Adrenal gland (tissue), 5 donors: Measurements from ENCODE around the gene SLC39A5.

ENCODE experiments used
- POLR2A ChIP-seq, 2 donors: fragments of 450-650 bp; IDR thresholded peaks; one replicate each; pipeline ENCODE4 v1.6.1; 2017; ENCODE audit warnings: antibody characterized with exemption in 2 of 2, mild to moderate bottlenecking in 2 of 2, moderate library complexity in 1 of 2
- TF ChIP-seq, protein P1 (sequence below), 6 experiments: fragments of 450-650 bp in 4 of 6; fragments of 200-600 bp in 2 of 6; sonication (generic) in 1 of 6; IDR thresholded peaks; 1 replicate in 5 of 6; 2 replicates in 1 of 6; pipeline versions ENCODE4 v1.5.1 to v1.8.0; 2016 to 2021; ENCODE audit warnings: antibody characterized with exemption in 6 of 6, mild to moderate bottlenecking in 2 of 6, moderate library complexity in 1 of 6
- donor health status: DM: no; HTN: no; CAD: no.

DNA sequence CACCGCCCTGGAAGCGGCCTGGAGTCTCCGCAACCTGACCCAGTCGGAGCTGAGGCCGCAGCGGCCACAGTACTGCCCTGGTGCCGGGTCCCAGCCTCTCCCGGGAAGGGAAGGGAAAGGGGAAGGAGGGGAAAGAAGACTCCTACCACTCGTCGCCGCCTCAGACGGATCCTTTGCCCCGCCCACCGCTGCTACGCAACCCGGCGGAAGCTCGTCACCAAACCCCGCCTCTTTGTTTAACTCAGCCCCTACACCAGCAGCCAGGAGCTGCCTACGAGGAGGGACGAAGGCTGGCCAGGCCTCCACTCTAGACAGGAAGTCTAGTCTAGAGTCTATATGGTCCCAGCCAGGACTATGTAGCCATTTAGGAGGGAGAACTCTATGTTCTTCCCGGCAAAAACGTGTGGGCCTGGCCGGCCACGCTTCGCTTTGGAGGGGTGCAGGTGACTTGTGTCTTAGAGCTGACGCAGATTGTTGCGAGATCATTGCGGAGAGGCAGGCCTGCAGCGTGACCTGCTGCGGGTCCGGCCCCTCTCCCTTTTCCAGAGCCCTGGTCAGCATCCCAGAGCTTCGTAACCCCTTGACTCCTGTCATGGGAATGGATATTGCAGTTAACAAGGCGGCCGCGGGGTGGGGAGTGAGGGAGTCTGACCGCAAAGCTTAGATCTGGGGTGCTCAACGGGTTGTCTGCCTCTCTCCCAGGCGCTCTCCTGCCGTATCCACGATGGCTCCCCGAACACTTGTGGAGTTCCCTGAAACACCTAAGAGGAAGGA lies 7.9 kb upstream of the SLC39A5 start, which contains the start of gene RNF41:
- TF ChIP-seq, protein P1, sequence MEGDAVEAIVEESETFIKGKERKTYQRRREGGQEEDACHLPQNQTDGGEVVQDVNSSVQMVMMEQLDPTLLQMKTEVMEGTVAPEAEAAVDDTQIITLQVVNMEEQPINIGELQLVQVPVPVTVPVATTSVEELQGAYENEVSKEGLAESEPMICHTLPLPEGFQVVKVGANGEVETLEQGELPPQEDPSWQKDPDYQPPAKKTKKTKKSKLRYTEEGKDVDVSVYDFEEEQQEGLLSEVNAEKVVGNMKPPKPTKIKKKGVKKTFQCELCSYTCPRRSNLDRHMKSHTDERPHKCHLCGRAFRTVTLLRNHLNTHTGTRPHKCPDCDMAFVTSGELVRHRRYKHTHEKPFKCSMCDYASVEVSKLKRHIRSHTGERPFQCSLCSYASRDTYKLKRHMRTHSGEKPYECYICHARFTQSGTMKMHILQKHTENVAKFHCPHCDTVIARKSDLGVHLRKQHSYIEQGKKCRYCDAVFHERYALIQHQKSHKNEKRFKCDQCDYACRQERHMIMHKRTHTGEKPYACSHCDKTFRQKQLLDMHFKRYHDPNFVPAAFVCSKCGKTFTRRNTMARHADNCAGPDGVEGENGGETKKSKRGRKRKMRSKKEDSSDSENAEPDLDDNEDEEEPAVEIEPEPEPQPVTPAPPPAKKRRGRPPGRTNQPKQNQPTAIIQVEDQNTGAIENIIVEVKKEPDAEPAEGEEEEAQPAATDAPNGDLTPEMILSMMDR (IDR thresholded peaks at IDR 0.05): peak in 3 of 6 experiments; percentile 9 to 39 (median 23)
- TF ChIP-seq POLR2A (IDR thresholded peaks at IDR 0.05): peak; percentile 92 to 97
